DOHH2 (cell line): ENCODE measurements around the gene COL23A1.

Experiments used
- H3F3A ChIP-seq: fragments of 200-600 bp; sonication (generic), shearing (Covaris generic); 2 replicates; pipeline ENCODE4 v1.6.0; 2016; ENCODE audit warnings: antibody characterized with exemption, mild to moderate bottlenecking; ENCODE audit not compliant: control insufficient read depth, insufficient read depth
- H3K27ac ChIP-seq: fragments of 200-600 bp; sonication (generic); 2 replicates; pipeline ENCODE4 v1.5.1; 2014; ENCODE audit warnings: low read depth, mild to moderate bottlenecking, low read length, moderate library complexity
- H3K27me3 ChIP-seq: fragments of 200-600 bp; sonication (generic); 2 replicates; pipeline ENCODE4 v1.6.1; 2014; ENCODE audit warnings: mild to moderate bottlenecking, low read length, mixed read lengths; ENCODE audit not compliant: control insufficient read depth
- H3K36me3 ChIP-seq: fragments of 200-600 bp; sonication (generic); 2 replicates; pipeline ENCODE4 v1.6.1; 2014; ENCODE audit warnings: mild to moderate bottlenecking, low read length, moderate library complexity, mixed read lengths; ENCODE audit not compliant: control insufficient read depth
- H3K4me1 ChIP-seq: fragments of 200-600 bp; sonication (generic); 2 replicates; pipeline ENCODE4 v1.6.1; 2014; ENCODE audit warnings: mild to moderate bottlenecking, low read length, mixed read lengths; ENCODE audit not compliant: control insufficient read depth
- H3K4me2 ChIP-seq: fragments of 200-600 bp; sonication (generic); 2 replicates; pipeline ENCODE4 v1.6.0; 2014; ENCODE audit warnings: mild to moderate bottlenecking, low read length, moderate library complexity
- H3K4me3 ChIP-seq: fragments of 200-600 bp; sonication (generic); 2 replicates; pipeline ENCODE4 v1.5.1; 2014; ENCODE audit warnings: mild to moderate bottlenecking, low read length, mixed read lengths
- H3K79me2 ChIP-seq: fragments of 200-600 bp; sonication (generic); 2 replicates; pipeline ENCODE4 v1.6.1; 2014; ENCODE audit warnings: mild to moderate bottlenecking, low read length, mixed read lengths; ENCODE audit not compliant: control insufficient read depth
- H3K9me2 ChIP-seq: fragments of 200-600 bp; sonication (generic); replicated peaks from 2 replicates; pipeline ENCODE4 v1.6.1; 2014; ENCODE audit warnings: mild to moderate bottlenecking, low read length, mixed read lengths; ENCODE audit not compliant: control insufficient read depth
- H3K9me3 ChIP-seq: fragments of 200-600 bp; sonication (generic); 2 replicates; pipeline ENCODE4 v1.6.1; 2014; ENCODE audit warnings: antibody characterized with exemption, low read length, mixed read lengths; ENCODE audit not compliant: control insufficient read depth, insufficient read depth
- H4K20me1 ChIP-seq: fragments of 200-600 bp; sonication (generic); 2 replicates; pipeline ENCODE4 v1.6.0; 2014; ENCODE audit warnings: low read depth, mild to moderate bottlenecking, antibody characterized with exemption, low read length, moderate library complexity; ENCODE audit not compliant: control insufficient read depth, insufficient read depth
- CTCF ChIP-seq: fragments of 200-600 bp; sonication (generic); IDR thresholded peaks from one replicate; pipeline ENCODE4 v1.5.1; 2014; ENCODE audit warnings: antibody characterized with exemption, mild to moderate bottlenecking, low read depth, low read length; ENCODE audit not compliant: poor library complexity, severe bottlenecking
- EZH2phosphoT487 ChIP-seq: fragments of 200-600 bp; sonication (generic); IDR thresholded peaks from 2 replicates; pipeline ENCODE4 v1.6.1; 2017; ENCODE audit warnings: borderline replicate concordance, mild to moderate bottlenecking, antibody characterized with exemption, low read length, moderate library complexity, mixed read lengths

COL23A1 gene

DNA sequence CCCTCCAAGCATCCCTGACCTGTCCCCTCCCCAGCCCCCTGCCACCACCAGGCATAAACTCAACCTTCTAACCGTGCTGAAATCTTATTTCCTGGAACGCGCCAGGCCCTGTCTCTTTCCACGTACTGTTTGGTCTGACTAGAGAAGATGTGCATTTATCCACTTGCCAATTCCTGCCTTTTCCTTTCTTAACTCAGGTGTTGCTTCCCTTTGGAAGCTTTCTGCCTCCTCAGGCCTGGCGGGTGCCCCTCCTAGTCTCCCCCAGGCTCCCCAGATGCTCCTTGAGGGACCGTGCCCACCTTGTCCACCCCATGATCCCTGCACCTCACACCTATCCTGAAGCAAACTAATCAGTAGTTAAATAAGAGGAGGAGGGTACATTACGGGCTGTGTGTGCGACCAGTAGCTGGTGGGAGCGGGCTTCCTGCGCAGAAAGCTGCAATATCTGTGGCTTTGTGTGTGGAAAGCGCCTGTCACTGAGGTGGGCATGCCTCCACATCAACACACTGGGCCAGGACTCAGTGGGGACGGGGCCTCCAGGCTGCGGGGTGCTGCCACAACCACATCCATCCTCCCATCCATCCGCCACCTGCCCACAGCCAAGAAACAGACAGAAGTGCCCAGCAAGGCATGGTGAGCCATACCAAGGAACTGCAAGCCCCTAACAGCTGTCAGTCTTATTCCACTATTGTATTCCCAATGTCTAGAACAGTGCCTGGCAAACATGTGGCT, 73.5 kb downstream of the COL23A1 start:
- no peaks in the 10 kb centered on the region for H3K4me1 ChIP-seq
- H3F3A ChIP-seq = no peaks in the 10 kb centered on the region
- H3K4me3 ChIP-seq = no peak overlapping the region
- H3K4me2 ChIP-seq = no peak overlapping the region
- TF ChIP-seq CTCF = no peak
- no peak for TF ChIP-seq EZH2phosphoT487
- no peaks in the 10 kb centered on the region for H3K9me3 ChIP-seq
- H3K27me3 ChIP-seq = no peaks in the 10 kb centered on the region
- no peaks in the 10 kb centered on the region for H4K20me1 ChIP-seq
- no peaks in the 10 kb centered on the region for H3K36me3 ChIP-seq
- H3K79me2 ChIP-seq = no peaks in the 10 kb centered on the region
- no peaks in the 10 kb centered on the region for H3K9me2 ChIP-seq
- no peak overlapping the region for H3K27ac ChIP-seq

DNA sequence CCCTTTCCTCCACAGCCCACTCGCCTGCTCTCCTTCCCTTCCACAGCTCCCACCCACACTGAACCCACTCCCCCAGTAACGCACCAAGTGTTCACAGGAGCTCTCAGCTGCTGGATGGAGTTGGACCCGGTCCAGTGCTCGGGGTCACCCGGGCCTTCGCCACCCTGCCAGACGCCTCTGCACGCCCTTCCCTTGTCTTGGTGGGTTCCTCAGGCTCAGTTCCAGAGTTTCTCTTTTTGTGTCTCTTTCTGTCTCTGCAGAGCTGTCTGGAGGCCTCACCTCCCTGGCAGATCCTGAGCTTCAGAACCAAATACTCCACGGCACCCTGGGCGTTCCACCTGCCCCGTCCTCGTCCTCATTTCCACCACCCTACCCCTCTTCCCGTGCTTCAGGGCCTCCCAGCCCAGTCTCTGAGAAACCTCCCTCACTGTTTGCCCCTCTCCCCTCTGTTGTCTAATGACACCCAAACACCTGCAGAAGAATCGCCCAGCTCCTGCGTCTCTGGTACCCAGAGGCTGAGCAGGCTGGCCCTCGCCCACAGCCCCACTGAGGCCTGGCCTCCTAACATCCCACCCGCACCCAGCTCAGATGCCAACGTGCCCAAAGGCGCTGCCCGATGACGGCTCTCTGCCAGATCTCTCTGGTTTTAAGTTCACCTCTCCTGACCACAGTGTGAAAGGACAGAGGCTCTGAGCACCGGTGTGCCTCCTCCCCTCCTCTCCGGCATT, 74.3 kb downstream of the COL23A1 start:
- no peaks in the 10 kb centered on the region for H4K20me1 ChIP-seq
- no peaks in the 10 kb centered on the region for H3K36me3 ChIP-seq
- H3K4me1 ChIP-seq = no peaks in the 10 kb centered on the region
- H3K27ac ChIP-seq = no peak overlapping the region
- H3K4me2 ChIP-seq = no peak overlapping the region
- no peaks in the 10 kb centered on the region for H3K9me3 ChIP-seq
- no peaks in the 10 kb centered on the region for H3F3A ChIP-seq
- no peaks in the 10 kb centered on the region for H3K9me2 ChIP-seq
- no peaks in the 10 kb centered on the region for H3K27me3 ChIP-seq
- H3K4me3 ChIP-seq = no peak overlapping the region
- TF ChIP-seq EZH2phosphoT487 (no peak), CTCF (no peak)
- no peaks in the 10 kb centered on the region for H3K79me2 ChIP-seq

- no peak overlapping the region for H3K4me3 ChIP-seq
- TF ChIP-seq EZH2phosphoT487 (no peak), CTCF (no peak)
- no peaks in the 10 kb centered on the region for H3K36me3 ChIP-seq
- H3F3A ChIP-seq = no peaks in the 10 kb centered on the region
- H3K9me2 ChIP-seq = no peaks in the 10 kb centered on the region
- H3K27ac ChIP-seq = no peak overlapping the region
- no peaks in the 10 kb centered on the region for H3K27me3 ChIP-seq
- H3K4me1 ChIP-seq = no peaks in the 10 kb centered on the region
- no peaks in the 10 kb centered on the region for H3K79me2 ChIP-seq
- no peak overlapping the region for H3K4me2 ChIP-seq
- no peaks in the 10 kb centered on the region for H4K20me1 ChIP-seq
- H3K9me3 ChIP-seq = no peaks in the 10 kb centered on the region
Measured at GRCh38 chr5:178514851-178515418, 75.3 kb downstream of the COL23A1 start.
